GM18858 (cell line): Measurements from ENCODE around the gene DDIT4.
"Not testable (repeated sequence)": the region's sequence is repeated elsewhere in the genome, so short reads cannot be mapped to it uniquely, and the experiment has no call there.

Experiments
- ATAC-seq: cut with Tn5 transposase; IDR thresholded peaks from one replicate; pipeline ENCODE4 v1.9.1; 2021; ENCODE audit not compliant: unreplicated experiment

Gene DDIT4, protein sequence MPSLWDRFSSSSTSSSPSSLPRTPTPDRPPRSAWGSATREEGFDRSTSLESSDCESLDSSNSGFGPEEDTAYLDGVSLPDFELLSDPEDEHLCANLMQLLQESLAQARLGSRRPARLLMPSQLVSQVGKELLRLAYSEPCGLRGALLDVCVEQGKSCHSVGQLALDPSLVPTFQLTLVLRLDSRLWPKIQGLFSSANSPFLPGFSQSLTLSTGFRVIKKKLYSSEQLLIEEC

GRCh38 chr10:72273410-72274212 lies at the start of gene DDIT4:
Gene DDIT4, plus strand, starts transcription at chr10:72273924. Its CDS starts 293 bp downstream, at chr10:72274217.
- peak; percentile 70 for ATAC-seq

DNA sequence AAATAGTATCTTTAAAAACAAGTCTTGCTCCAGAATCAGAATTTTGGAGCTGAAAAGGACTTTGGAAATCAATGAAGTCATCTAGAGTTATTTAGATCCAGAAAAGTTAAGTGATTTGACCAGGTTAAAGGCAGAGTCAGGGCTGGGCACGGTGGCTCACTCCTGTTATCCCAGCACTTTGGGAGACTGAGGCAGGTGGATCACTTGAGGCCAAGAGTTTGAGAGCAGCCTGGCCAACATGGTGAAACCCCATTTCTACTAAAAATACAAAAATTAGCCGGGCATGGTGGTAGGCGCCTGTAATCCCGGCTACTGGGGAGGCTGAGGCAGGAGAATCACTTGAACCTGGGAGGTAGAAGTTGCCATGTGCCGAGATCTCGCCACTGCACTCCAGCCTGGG lies 49.5 kb upstream of the DDIT4 start:
- ATAC-seq, result not testable (repeated sequence)

DNA sequence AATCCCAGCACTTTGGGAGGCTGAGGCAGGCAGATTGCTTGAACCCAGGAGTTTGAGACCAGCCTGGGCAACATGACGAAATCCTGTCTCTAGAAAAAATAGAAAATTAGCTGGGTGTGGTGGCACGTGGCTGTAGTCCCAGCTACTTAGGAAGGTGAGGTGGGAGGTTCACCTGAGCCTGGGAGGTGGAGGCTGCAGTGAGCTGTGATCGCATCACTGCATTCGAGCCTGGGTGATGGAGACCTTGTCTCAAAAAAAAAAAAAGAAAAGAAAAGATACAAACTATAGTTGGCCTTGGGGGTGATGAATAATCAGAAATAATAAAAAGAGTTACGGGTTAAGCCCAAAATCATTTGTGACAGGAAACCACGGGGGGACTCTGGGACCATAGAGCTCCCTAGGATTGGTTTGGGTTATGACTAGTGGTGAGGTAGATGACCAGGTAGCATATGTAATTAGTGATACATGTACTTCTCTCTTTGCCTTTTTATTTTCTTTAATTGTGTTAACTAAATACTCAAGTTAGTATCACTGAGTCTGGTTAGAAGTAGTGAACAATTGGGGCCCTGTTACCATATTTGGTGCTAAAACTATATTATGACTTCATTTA lies 47.2 kb upstream of the DDIT4 start:
- no peak for ATAC-seq

GRCh38 chr10:72227826-72228225 lies 45.9 kb upstream of the DDIT4 start:
- ATAC-seq, result no peak

- no peak for ATAC-seq
These were observed 45.4 kb upstream of the DDIT4 start for GRCh38 chr10:72228318-72228751.

- no peak for ATAC-seq
These were observed 44.2 kb upstream of the DDIT4 start for GRCh38 chr10:72229261-72230251.

- no peak for ATAC-seq
These were observed 40.1 kb upstream of the DDIT4 start for GRCh38 chr10:72233621-72234020.

DNA sequence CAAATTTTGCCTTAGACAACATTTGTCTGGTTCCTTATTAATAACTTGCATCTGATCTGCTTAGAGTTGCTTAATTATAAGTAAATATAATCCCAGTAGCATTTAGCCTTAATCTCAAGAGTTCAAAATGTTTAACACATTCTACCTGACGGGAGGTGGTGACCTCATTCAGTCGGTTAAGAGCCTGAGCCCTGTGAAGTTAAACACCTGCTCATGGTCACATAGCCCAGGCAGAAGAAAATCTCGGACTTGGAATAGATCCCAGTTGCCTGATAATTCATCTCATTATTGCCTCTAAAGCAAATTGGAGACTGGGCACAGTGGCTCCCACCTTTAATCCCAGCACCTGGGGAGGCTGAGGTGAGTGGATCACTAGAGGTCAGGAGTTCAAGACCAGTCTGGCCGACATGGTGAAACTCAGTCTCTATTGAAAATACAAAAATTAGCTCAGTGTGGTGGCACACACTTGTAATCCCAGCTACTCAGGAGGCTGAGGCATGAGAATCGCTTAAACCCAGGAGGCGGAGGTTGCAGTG lies 39.1 kb upstream of the DDIT4 start:
- no peak for ATAC-seq

DNA sequence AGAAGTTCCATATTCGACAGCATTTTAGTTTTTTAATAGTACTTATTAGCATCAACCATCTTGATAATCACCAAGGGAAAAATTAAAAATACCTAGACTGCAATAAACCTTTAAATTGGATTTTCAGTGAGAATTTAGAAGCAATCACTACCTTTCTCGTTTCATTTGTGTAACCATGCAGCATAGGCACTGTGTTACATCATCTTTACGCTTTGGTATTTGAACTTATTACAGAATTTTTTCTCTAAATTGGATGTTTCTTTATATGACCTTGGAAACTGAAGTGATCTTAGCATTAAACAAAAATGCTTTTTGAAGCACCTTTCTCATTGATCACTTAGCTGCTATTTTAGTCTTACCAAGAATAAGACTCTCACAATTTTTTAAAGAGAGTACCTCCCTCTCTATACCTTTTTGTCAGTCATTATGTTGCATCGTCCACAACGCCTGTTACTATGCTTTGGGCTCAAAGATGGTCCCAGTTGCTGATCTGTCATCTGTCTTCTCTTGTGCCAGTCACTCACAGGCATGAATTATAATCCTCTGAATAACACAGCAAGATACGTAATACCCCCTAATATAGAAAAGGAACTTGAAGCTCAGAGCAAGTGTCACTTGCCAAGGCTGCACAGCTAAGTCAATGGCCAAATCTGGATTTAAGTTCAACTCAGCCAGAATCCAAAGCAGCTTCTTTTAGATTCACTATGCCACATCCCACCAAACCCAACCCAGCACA lies 38.0 kb upstream of the DDIT4 start:
- no peak for ATAC-seq

- ATAC-seq, result no peak
These were observed 35.1 kb upstream of the DDIT4 start for GRCh38 chr10:72238392-72239175.

- no peak for ATAC-seq
These were observed 34.3 kb upstream of the DDIT4 start for GRCh38 chr10:72239409-72239808.

- ATAC-seq, result no peak
These were observed 33.4 kb upstream of the DDIT4 start for GRCh38 chr10:72240371-72240770.

DNA sequence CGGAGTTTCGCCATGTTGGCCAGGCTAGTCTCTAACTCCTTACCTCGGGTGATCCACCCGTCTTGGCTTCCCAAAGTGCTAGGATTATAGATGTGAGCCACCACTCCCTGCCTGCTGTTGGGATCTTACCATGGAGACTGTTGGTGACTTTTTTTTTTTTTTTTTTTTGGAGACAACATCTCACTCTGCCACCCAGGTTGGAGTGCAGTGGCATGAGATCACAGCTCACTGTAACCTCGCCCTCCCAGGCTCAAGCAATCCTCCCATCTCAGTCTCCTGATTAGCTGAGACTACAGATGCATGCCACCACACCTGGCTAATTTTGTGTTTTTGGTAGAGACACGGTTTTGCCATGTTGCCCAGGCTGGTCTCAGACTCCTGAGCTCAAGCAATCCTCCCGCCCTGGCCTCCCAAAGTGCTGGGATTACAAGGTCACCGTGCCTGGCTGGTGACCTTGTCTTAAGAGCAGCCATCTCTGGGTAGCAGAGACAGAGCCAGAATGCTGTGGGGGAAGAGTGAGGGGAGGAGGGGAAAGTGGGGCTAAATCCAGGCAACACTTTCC lies 32.0 kb upstream of the DDIT4 start:
- ATAC-seq, result no peak

- no peak for ATAC-seq
These were observed 31.0 kb upstream of the DDIT4 start for GRCh38 chr10:72242675-72243074.

DNA sequence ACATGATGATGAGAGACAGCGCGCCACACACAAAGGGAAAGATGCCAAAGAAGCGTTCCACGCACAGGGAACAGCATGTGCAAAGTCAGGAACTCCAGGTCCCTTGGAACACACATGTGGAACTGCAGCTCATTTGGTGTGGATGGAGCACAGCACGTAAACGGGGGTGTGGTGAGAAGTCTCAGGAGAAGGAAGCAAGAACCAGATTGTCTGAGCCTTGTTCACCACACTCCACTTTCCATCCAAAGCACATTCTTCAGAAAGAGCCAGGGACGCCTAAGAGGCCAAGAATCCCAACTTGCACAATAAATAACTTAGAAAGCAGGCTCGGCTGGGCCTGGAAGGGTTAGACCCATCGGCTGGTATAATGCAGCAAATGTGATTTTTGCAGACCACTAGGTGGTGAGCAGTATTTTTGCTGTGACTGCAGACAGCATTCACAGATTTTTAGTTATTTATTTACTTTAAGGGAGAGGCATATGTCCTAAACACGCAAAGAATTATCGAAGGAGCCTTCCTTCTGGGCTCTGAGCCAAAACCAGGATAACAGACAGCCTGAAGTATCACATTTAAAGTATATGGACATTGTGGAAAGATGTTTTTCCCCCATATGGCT lies 29.8 kb upstream of the DDIT4 start:
- ATAC-seq, result no peak

GRCh38 chr10:72244573-72245038 lies 29.1 kb upstream of the DDIT4 start:
- no peak for ATAC-seq

DNA sequence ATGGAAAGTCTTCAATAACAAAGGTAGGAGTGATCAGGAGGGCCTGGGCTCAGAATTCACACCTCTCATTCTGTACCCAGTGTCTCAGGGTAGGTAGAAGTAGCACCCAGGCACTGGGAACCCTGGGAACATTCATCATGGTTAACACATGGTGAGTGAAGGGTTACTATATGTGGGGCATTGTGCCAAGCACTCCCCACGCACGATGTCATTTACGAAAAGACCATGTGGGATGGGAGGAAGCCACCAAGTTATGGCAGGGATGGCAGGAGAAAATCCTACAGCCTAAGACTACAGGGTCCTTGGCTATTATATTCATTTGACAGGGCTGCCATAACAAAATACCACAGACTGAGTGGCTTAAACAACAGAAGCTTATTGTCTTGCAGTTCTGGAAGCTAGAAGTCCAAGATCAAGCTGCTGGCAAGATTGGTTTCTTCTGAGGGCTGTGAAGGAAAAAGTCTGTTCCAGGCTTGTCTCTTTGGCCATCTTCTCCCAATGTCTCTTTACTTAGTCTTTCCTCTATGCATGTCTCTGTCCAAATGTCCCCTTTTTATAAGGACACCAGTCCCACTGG lies 27.7 kb upstream of the DDIT4 start:
- ATAC-seq, result no peak
